NCI-H748 (cell line): ENCODE results near the gene HNRNPDL.
"Not testable (repeated sequence)": the region's sequence is repeated elsewhere in the genome, so short reads cannot be mapped to it uniquely, and the experiment has no call there.

Source experiments
- DNase-seq: peaks from one replicate; lab custom pipeline; 2025; ENCODE audit not compliant: unreplicated experiment; lab: John Stamatoyannopoulos, UW

HNRNPDL gene

DNA sequence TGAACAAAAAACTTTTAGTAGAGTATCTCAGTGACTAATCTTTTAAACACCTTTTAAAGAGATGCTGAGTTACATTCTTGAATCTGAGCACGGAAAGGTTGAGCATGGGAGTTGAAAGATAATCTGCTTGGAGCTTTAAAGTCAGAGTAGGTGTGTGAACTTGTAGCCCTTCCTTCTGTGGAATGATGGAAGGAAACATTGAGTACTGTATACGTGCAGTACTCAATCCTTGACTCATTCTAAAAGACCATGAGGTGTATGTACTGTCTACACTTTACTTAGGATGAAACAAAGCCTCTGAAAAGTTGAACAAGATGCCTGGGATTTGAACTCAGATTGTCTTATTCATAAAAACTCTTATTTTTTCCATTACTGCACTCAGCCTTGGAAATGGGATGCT is 3.5 kb upstream of the HNRNPDL start:
- no peak for DNase-seq

DNA sequence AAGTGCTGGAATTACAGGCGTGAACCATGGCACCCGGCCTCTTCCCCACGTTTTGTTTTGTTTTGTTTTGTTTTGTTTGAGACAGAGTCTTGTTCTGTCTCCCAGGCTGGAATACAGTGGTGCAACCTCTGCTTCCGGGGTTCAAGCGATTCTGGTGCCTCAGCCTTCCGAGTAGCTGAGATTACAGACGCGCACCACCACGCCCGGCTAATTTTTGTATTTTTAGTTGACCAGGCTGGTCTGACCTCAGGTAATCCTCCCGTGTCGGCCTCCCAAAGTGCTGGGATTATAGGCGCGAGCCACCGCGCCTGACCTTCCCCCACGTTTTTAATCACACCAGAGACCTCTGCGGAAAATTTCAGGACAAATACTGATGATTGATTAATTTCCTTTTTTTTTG is 2.3 kb upstream of the HNRNPDL start:
- no peak for DNase-seq

- DNase-seq, result no peak
Measured at GRCh38 chr4:82431831-82432230, 1.6 kb upstream of the HNRNPDL start.

DNA sequence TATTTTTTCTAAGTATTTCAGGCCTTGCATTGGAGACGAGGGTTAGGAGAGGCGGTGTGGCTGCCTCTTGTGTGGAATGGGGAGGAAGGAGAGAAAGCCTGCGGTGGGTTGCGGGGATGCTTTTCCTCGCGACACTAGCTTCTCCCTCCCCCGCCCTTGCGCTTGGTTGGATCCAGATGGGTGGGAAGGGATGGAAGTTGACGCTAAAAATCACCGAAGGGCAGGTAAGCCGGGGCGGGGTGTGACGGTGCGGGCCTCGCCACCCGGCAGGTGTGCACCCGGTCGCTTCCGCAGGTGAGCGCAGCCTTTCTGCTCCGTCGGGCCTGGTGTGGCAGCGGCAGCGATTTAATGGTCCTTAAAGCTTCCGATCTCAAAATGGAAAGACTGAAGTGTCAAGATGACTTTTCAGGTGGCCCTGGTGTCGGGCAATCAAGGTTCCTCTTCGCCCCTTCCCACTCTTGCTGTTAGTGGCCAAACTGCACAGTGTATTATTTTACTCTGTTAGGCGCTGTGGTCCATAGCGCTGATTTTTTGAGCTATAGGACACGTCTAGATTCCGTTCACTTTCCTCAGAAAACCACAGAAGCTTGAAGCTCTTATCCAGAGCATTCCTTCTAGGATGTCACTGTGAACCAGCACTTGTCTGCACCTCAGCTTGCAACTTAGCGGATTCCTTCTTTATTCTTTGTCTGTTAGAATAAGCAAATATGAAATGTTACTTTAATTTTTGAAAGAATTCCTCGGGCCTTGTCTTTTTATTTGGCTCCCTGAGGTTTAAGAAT is 893 bp upstream of the HNRNPDL start:
- DNase-seq, result peak; percentile 65

GRCh38 chr4:82429728-82430192 is 502 bp downstream of the HNRNPDL start:
- DNase-seq, result no peak

GRCh38 chr4:82428969-82429727 is 1.1 kb downstream of the HNRNPDL start:
- peak; percentile 91 for DNase-seq

GRCh38 chr4:82428526-82428968 is 1.7 kb downstream of the HNRNPDL start:
- DNase-seq, result no peak

DNA sequence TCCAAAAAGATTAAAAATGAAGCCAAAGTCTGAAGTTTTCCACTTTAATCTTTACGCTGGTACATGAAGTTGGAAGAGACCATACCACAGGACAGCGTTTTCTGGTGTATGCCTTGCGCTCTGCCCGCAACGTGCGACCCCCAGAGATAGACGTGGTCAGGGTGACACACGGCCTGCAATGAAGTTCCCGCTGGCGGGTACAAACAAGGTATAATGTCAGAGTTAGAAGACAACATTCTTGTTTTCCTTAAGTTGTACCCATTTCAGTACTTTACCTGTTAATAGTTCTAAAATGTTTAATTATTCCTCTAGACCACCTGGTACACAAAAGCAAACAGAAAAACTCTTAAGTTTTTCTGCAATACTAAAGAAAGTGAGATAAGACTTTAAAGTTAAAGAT is 4.8 kb downstream of the HNRNPDL start:
- no peak for DNase-seq

DNA sequence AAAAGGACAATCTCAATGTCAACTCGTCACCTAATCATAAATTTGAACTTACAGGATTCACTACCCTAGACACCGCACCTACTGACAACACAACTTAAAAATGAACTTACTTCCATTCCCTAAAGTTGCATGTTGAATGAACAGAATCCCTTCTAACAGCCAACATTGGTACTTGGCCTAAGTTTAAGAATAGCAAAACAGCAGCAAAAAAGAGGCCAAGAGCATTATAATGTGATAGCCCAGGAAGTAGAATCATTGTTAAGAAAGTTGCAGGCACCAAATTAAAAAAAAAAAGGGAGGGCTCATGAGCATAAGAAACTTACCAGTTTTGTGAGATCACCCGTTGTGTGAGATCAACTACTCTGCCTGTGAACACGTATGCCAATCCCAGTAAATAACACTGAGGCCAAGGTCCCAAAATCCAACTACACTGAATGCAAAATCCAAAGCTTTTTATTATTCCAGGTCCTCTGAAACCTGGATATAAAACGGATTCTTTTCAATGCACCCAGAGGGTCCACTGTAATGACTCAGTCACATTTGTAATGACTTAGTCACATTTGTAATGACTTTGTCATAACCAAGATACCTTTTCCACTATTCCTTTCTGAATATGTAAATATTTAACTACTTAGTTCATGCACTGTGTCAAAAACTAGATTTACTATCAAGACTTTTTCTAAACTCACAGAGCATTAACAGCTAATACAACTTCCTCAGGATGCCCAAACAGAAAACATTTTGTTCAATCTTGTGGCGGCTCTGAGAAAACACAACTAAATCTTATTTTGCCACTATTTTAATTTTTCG is 6.8 kb downstream of the HNRNPDL start:
- DNase-seq, result no peak

DNA sequence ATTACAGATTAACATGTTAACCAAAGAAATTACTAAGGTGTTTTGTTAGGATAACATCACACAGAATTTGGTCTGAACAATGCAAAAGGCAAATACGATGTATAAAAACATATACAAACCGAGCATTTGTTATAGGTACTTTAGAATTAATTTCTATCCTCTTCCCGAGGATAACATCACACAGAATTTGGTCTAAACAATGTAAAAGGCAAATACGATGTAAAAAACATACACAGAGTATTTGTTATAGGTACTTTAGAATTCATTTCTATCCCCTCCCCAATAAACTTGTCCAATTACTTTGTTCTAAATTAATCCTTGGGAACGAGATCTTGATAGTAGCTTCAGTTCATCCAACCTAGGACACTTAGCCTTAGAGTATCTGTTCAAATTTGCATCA is 7.6 kb downstream of the HNRNPDL start:
- no peak for DNase-seq

DNA sequence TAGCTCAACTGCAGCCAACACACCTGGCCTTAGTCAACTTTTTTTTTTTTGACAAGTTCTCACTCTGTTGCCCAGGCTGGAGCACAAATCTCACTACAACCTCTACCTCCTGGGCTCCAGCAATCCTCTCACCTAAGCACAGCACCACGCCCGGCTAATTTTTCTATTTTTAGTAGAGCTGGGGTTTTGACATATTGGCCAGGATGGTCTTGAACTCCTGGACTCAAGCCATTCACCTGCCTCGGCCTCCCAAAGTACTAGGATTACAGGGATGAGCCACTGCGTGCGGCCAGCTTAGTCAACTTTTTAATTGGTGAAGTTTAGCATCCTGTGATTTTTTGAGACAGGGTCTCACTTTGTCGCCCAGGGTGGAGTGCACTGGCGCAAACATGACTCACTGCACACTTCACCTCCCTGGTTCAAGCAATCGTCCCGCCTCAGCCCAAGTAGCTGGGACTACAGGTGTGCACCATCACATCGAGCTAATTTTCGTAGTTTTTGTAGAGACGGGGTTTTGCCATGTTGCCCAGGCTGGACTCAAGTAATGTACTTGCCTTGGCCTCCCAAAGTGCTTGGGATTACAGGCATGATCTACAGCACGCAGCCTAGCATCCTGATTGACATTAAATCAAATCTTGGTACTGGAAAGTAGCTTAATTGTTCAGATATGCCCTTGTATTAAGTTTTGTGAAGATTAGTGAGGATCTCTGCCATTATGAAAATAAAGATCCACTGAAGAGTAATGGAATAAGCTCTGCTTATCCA is 8.3 kb downstream of the HNRNPDL start:
- no peak for DNase-seq

DNA sequence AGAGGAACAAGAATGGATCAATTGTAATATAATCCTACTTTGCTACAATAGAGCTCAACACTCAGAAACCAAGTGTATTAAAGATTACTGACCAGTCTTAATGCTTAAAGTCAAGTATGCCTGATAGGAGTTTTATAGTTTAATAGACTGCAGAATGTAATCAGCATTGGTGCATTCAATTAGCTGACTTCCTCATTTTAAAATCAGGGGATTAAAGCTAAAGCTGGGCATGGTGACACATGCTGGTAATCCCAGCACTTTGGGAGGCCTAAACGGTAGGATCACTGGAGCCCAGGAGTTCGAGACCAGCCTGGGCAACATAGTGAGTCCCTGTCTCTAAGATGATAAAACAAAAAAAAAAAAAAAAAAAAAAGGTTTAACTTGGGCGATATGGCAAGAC is 10.8 kb downstream of the HNRNPDL start:
- no peak for DNase-seq

DNA sequence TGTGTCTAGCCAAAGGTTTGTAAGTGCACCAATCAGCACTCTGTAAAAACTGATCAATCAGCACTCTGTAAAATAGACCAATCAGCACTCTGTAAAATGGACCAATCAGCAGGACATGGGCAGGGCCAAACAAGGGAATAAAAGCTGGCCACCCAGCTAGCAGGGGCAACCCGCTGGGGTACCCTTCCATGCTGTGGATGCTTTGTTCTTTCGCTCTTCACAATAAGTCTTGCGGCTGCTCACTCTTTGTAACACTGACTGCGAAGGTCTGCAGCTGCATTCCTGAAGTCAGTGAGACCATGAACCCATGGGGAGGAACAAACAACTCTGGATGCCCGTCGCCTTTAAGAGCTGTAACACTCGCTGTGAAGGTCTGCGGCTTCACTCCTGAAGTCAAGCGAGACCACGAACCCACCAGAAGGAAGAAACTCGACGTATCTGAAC is 14.3 kb downstream of the HNRNPDL start:
- no peak for DNase-seq

DNA sequence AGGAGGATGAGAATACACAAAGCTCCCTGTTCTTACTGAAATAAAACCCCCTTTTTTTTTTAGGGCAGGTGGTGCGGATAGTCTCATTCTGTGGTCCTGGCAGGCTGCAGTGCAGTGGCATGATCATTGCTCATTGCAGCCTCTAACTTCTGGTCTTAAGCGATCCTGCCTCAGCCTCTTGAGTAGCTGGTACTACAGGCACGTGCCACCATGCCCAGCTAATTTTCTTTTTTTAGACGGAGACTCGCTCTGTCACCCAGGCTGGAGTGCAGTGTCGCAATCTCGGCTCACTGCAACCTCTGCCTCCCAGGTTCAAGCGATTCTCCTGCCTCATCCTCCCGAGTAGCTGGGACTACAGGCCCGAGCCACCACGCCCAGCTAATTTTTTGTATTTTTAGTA is 15.2 kb downstream of the HNRNPDL start:
- DNase-seq, result not testable (repeated sequence)

- no peak for DNase-seq
Measured at GRCh38 chr4:82403725-82404124, 26.5 kb downstream of the HNRNPDL start.

DNA sequence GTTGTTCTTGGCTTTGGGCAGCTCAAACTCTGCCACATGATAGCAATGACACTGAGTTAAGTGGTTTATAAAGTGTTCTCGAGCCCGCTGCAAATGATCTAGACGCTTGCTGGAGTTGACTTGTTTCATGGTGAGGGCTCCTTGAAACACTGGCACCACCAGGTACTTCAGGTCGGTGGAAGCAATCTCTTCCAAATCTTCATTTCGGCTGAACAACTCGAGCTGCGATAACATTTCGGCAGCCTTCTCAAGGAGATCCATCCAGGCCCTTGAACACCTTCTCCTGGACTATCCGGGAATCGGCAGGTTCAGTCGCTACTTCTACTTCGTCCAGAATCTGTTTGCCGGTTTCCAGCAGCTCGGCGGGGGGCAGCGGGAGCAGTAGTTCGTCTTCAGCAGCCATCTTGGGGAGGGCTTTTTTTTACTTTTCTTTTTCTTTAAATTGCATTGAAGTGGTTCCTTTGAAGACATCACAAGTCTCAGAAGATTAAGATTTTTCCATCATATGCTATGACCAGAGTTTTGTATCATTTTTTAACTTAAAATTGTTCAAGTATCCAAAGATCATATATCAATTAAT is 28.0 kb downstream of the HNRNPDL start:
- no peak for DNase-seq

GRCh38 chr4:82401600-82401999 is 28.7 kb downstream of the HNRNPDL start:
- no peak for DNase-seq

DNA sequence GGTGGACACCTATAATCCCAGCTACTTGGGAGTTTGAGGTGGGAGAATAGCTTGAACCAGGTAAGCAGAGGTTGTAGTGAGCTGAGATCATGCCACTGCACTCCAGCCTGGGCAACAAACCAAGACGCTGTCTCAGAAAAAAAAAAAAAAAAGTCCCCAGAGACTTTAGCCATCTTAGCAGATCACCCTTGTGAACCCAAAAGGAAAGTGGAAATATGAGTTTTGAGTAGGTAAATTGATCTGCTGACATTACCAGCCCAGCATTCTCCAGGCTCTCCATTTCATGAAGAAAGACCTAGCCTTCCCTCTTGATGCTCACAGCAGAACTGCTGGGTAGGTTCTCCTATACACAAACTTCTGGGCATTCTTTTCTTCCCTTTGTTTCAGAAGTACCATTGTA is 32.0 kb downstream of the HNRNPDL start:
- no peak for DNase-seq

- DNase-seq, result no peak
Measured at GRCh38 chr4:82397527-82397926, 32.7 kb downstream of the HNRNPDL start.

DNA sequence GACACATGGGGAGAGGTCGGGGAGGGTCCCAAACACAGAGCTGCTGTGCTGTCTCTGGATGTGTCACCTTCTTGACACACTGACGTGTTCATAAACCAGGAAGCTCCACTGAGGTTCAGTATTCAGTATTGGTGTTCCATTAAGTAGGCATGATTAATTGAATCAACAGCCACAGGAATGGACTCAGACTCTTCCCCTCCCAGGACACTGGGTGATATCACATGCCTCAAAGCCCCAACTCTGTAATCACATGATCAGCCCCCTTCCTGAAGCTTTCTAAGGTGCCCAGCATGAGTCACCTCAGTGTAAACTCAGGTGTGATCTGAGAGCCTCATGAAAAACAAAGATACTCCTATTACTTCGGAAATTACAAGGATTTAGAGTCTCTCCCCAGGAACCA is 35.4 kb downstream of the HNRNPDL start:
- no peak for DNase-seq
